ENCODE results near the gene SCML1. TPM values are rescaled to one million over a fixed set of nuclear protein-coding genes. Genes with fewer than 3 reads are reported as not detected.

Gene SCML1
- total RNA-seq, 2 donors from 2014 or later, result 11.7 to 21.4 TPM

DNA sequence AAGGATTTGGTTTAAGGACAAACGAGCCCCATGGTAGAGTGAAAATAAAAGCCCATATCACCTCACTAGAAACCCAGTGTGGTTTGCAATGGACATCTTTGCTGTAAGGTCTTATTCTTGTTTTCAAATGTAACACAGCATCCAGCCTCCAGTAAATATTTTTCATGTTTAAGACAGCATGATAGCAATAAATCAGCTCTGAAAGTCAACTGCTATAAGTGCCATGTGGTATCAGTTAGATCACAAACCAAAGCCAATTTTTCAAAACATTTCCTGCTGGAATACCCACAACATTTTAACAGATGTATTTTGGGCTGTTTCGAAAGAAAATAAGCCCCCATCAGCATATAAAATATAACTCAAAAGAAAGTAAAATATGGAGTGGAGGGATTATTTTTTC, 24.0 kb upstream of the SCML1 start:
- no peaks in the 10 kb centered on the region for H3K9me3 ChIP-seq
- no peak for DNase-seq
- intact Hi-C loops (cut with DNase I), result no loop called here
- H3K27ac ChIP-seq, result no peak overlapping the region
- no peak overlapping the region for H3K9ac ChIP-seq (ENCODE audit: low read depth in 2 of 2, low read length in 2 of 2)
- TF ChIP-seq, protein P1, sequence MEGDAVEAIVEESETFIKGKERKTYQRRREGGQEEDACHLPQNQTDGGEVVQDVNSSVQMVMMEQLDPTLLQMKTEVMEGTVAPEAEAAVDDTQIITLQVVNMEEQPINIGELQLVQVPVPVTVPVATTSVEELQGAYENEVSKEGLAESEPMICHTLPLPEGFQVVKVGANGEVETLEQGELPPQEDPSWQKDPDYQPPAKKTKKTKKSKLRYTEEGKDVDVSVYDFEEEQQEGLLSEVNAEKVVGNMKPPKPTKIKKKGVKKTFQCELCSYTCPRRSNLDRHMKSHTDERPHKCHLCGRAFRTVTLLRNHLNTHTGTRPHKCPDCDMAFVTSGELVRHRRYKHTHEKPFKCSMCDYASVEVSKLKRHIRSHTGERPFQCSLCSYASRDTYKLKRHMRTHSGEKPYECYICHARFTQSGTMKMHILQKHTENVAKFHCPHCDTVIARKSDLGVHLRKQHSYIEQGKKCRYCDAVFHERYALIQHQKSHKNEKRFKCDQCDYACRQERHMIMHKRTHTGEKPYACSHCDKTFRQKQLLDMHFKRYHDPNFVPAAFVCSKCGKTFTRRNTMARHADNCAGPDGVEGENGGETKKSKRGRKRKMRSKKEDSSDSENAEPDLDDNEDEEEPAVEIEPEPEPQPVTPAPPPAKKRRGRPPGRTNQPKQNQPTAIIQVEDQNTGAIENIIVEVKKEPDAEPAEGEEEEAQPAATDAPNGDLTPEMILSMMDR (IDR thresholded peaks at IDR 0.05), result no peak
- H3K4me1 ChIP-seq, result no peaks in the 10 kb centered on the region
- no peak overlapping the region for H3K4me3 ChIP-seq
- H3K36me3 ChIP-seq, result no peaks in the 10 kb centered on the region
- H3K27me3 ChIP-seq, result peaks cover 6% of the 10 kb centered on the region

- no peak for DNase-seq
- Histone ChIP-seq H3K27me3 (no peaks in the 10 kb centered on the region), H3K27ac (no peak overlapping the region), H3K36me3 (no peaks in the 10 kb centered on the region), H3K4me3 (no peak overlapping the region), H3K9ac (ENCODE audit: low read depth in 2 of 2, low read length in 2 of 2) (no peak overlapping the region), H3K9me3 (no peaks in the 10 kb centered on the region), H3K4me1 (no peaks in the 10 kb centered on the region)
- intact Hi-C loops (cut with DNase I), result no loop called here
- TF ChIP-seq, protein P1 (IDR thresholded peaks at IDR 0.05), result no peak
These were observed 18.6 kb upstream of the SCML1 start for GRCh38 chrX:17718649-17719165.

- Histone ChIP-seq H3K9ac (ENCODE audit: low read depth in 2 of 2, low read length in 2 of 2) (no peak overlapping the region), H3K4me3 (no peak overlapping the region), H3K4me1 (no peaks in the 10 kb centered on the region), H3K27me3 (no peaks in the 10 kb centered on the region), H3K9me3 (no peaks in the 10 kb centered on the region), H3K27ac (no peak overlapping the region), H3K36me3 (no peaks in the 10 kb centered on the region)
- TF ChIP-seq, protein P1 (IDR thresholded peaks at IDR 0.05), result no peak
- no peak for DNase-seq
- intact Hi-C loops (cut with DNase I), result no loop called here
These were observed 17.6 kb upstream of the SCML1 start for GRCh38 chrX:17719711-17720110.

GRCh38 chrX:17721715-17722114, 15.6 kb upstream of the SCML1 start:
- no peaks in the 10 kb centered on the region for H3K9me3 ChIP-seq

GRCh38 chrX:17725181-17725580, 12.1 kb upstream of the SCML1 start:
- Histone ChIP-seq H3K27ac (no peak overlapping the region), H3K4me3 (no peak overlapping the region), H3K9me3 (no peaks in the 10 kb centered on the region), H3K36me3 (no peaks in the 10 kb centered on the region), H3K9ac (ENCODE audit: low read depth in 2 of 2, low read length in 2 of 2) (no peak overlapping the region), H3K27me3 (no peaks in the 10 kb centered on the region), H3K4me1 (no peaks in the 10 kb centered on the region)
- TF ChIP-seq, protein P1 (IDR thresholded peaks at IDR 0.05), result no peak
- intact Hi-C loops (cut with DNase I), result no loop called here
- no peak for DNase-seq

More at GRCh38 chrX:17721715-17722114, 15.6 kb upstream of the SCML1 start:
- Histone ChIP-seq H3K36me3 (no peaks in the 10 kb centered on the region), H3K9ac (ENCODE audit: low read depth in 2 of 2, low read length in 2 of 2) (no peak overlapping the region), H3K4me1 (no peaks in the 10 kb centered on the region), H3K27ac (no peak overlapping the region), H3K27me3 (no peaks in the 10 kb centered on the region), H3K4me3 (no peak overlapping the region)
- no peak for DNase-seq
- TF ChIP-seq, protein P1 (IDR thresholded peaks at IDR 0.05), result no peak
- intact Hi-C loops (cut with DNase I), result no loop called here
